Colonic mucosa (tissue), 4 donors: ENCODE measurements around the gene CUEDC1. TPM values are rescaled to one million over a fixed set of nuclear protein-coding genes. Genes with fewer than 3 reads are reported as not detected.

ENCODE experiments used
- DNase-seq: peaks from one replicate; pipeline ENCODE4 v3.0.0-alpha.2; 2020
- H3K27ac ChIP-seq: fragments of 200-600 bp; one replicate; pipeline ENCODE4 v1.8.0; 2021
- H3K27me3 ChIP-seq: fragments of 200-600 bp; one replicate; pipeline ENCODE4 v1.8.0; 2021
- H3K36me3 ChIP-seq: fragments of 200-600 bp; one replicate; pipeline ENCODE4 v1.8.0; 2021
- H3K4me1 ChIP-seq: fragments of 200-600 bp; one replicate; pipeline ENCODE4 v1.8.0; 2021; ENCODE audit warnings: mild to moderate bottlenecking
- H3K4me3 ChIP-seq: fragments of 200-600 bp; one replicate; pipeline ENCODE4 v1.8.0; 2021
- H3K9ac ChIP-seq, 2 donors: one replicate each; pipeline ENCODE4 v1.7.0; 2013; ENCODE audit warnings: control low read depth in 2 of 2, low read depth in 2 of 2, low read length in 2 of 2
- H3K9me3 ChIP-seq: fragments of 200-600 bp; one replicate; pipeline ENCODE4 v1.8.0; 2021
- intact Hi-C: fragments of 100-400 bp; cut with DNase I; formaldehyde crosslinking; loops from one replicate; pipeline ENCODE4 v1.14.1; 2022
- total RNA-seq, 2 donors: library from RNA; stranded (reverse); fragmentation: NEBNext Ultra II Directional in 1 of 2; extraction: Animal tissue kit (Norgen Biotek cat#: 25700) in 1 of 2; gene quantifications; one replicate each; pipeline ENCODE4 v1.2.1, GENCODE V29; 2021
- TF ChIP-seq, protein P1 (sequence below): fragments of 200-600 bp; IDR thresholded peaks from one replicate; pipeline ENCODE4 v1.8.0; 2022; ENCODE audit warnings: antibody characterized with exemption, mild to moderate bottlenecking
- donor health status: healthy.
- donor health status: DM: no; HTN: no; CAD: no.
- donor health status: DM: no; HTN: no; CAD: no.

The CUEDC1 gene
- total RNA-seq, 2 donors from 2014 or later = 14.7 to 15.2 TPM

DNA sequence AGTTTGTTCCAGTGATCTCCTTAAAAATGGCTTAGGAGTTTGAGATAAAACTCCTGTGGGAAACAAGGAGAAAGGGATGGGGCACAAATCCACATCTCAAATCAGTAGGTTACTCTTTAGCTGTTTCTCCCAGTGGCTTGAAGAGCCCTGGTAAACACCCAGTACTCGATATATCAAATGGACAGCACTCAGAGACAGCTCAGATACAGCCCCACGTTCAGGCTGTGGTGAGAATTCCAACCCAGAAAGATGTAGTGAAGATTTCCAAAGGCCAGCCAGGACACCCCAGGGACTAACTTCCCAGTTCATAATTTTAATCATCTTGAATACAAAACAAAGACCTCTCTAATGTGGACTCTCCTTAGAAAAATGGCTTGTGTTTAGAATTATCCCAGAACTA is 39.2 kb upstream of the CUEDC1 start:
- no peaks in the 10 kb centered on the region for H3K4me1 ChIP-seq
- TF ChIP-seq, protein P1, sequence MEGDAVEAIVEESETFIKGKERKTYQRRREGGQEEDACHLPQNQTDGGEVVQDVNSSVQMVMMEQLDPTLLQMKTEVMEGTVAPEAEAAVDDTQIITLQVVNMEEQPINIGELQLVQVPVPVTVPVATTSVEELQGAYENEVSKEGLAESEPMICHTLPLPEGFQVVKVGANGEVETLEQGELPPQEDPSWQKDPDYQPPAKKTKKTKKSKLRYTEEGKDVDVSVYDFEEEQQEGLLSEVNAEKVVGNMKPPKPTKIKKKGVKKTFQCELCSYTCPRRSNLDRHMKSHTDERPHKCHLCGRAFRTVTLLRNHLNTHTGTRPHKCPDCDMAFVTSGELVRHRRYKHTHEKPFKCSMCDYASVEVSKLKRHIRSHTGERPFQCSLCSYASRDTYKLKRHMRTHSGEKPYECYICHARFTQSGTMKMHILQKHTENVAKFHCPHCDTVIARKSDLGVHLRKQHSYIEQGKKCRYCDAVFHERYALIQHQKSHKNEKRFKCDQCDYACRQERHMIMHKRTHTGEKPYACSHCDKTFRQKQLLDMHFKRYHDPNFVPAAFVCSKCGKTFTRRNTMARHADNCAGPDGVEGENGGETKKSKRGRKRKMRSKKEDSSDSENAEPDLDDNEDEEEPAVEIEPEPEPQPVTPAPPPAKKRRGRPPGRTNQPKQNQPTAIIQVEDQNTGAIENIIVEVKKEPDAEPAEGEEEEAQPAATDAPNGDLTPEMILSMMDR = no peak
- intact Hi-C loops = no loop called here
- H3K9me3 ChIP-seq = no peaks in the 10 kb centered on the region
- H3K27me3 ChIP-seq = no peaks in the 10 kb centered on the region
- no peak for DNase-seq
- H3K4me3 ChIP-seq = no peak overlapping the region
- no peaks in the 10 kb centered on the region for H3K36me3 ChIP-seq
- H3K9ac ChIP-seq = no peak overlapping the region
- H3K27ac ChIP-seq = no peak overlapping the region

DNA sequence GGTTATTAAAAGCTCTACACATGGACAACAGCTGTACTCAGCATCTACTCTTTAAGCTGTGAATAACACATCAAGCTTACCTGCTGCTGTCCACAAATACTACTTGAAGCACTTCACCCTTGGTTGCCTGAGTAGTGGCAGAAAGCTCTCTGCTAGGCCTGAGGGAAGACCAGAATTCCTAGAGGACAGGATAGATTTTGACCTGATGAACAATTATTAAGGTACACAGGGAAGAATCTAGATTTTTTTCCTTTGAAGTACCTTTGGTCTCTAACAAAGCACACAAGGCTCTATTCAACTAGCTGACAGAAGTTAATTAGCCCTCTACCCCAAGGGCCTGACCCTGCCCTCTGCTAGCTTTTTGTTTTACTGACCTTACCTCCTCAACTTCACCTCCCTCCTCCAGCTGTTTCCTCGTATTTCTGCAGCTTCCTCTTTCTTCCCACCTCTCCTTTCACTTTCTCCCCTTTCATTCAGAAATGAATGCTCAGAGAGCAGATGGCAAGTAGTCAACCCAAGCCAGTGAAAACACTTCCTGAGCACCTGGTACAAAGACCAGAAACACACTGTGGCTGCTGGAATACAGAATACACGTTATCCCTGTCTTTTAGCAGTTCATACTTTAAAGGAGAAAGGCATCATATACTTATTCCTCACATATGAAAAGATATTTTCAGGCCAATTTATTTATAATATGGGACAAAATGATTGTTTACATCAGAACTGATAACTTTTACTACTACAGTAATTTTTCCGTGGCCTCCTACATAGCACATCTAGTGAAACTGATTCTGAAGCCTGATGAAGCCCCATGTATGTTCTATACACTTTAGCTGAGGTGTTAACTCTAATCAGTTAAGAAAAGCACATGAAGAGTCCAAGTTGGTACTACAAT is 38.5 kb upstream of the CUEDC1 start:
- DNase-seq = no peak
- H3K4me3 ChIP-seq = no peak overlapping the region
- H3K9me3 ChIP-seq = no peaks in the 10 kb centered on the region
- no peak overlapping the region for H3K9ac ChIP-seq
- H3K27me3 ChIP-seq = no peaks in the 10 kb centered on the region
- intact Hi-C loops = no loop called here
- TF ChIP-seq, protein P1 = no peak
- H3K36me3 ChIP-seq = no peaks in the 10 kb centered on the region
- H3K27ac ChIP-seq = peak overlapping the region; percentile 1
- no peaks in the 10 kb centered on the region for H3K4me1 ChIP-seq

GRCh38 chr17:57991537-57991936 is 36.3 kb upstream of the CUEDC1 start:
- DNase-seq = no peak
- TF ChIP-seq, protein P1 = no peak
- H3K4me3 ChIP-seq = no peak overlapping the region
- H3K27me3 ChIP-seq = no peaks in the 10 kb centered on the region
- H3K9me3 ChIP-seq = no peaks in the 10 kb centered on the region
- peaks cover 1% of the 10 kb centered on the region for H3K4me1 ChIP-seq
- no peaks in the 10 kb centered on the region for H3K36me3 ChIP-seq
- intact Hi-C loops = no loop called here
- H3K27ac ChIP-seq = no peak overlapping the region
- H3K9ac ChIP-seq = no peak overlapping the region

DNA sequence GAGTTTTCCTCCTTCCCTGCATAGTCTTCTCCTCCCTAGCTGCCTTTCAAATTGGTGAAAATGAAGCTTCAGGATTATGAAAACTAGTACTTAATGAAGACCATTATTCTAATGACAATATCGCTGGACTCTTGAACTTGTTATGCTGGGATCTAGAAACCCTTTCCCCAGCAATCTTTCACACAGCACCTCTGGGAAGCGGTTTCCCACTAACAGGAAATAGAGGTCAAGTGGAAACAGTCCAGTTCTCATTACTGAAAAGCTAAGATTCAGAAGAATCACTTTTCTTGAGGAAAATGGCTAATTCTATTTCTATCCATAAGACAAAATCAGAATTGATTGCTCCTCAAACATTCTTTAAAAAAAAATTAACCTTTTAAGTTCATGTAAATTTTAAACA is 34.8 kb upstream of the CUEDC1 start:
- no peak overlapping the region for H3K4me3 ChIP-seq
- H3K4me1 ChIP-seq = peaks cover 7% of the 10 kb centered on the region
- H3K36me3 ChIP-seq = no peaks in the 10 kb centered on the region
- H3K27ac ChIP-seq = no peak overlapping the region
- intact Hi-C loops = no loop called here
- H3K9me3 ChIP-seq = no peaks in the 10 kb centered on the region
- no peak for DNase-seq
- H3K27me3 ChIP-seq = no peaks in the 10 kb centered on the region
- TF ChIP-seq, protein P1 = no peak
- H3K9ac ChIP-seq = no peak overlapping the region

- TF ChIP-seq, protein P1 = no peak
- DNase-seq = peak; percentile 69
- Histone ChIP-seq H3K9me3 (no peaks in the 10 kb centered on the region), H3K4me1 (peaks cover 7% of the 10 kb centered on the region), H3K9ac (peak overlapping the region; percentile 95 to 99), H3K4me3 (peak overlapping the region; percentile 86), H3K36me3 (no peaks in the 10 kb centered on the region), H3K27me3 (no peaks in the 10 kb centered on the region), H3K27ac (peak overlapping the region; percentile 85)
- intact Hi-C loops = loop anchor here (5.0 kb wide), 2 partner anchors 36 to 96 kb away; no protein-coding TSS in a partner anchor
Observed at GRCh38 chr17:57988301-57989250, 33.4 kb upstream of the CUEDC1 start.
